Epithelial cell of umbilical artery (primary cell): ENCODE measurements around the gene GAST. TPM values are rescaled to one million over a fixed set of nuclear protein-coding genes. Genes with fewer than 3 reads are reported as not detected.

ENCODE experiments used
- total RNA-seq: library from RNA; depleted of rRNA; stranded (reverse); fragments of >200 nt; gene quantifications from 2 replicates; pipeline ENCODE4 v1.2.3, GENCODE V29; 2014

The GAST gene, protein sequence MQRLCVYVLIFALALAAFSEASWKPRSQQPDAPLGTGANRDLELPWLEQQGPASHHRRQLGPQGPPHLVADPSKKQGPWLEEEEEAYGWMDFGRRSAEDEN
- total RNA-seq, result not detected in 2 replicates

DNA sequence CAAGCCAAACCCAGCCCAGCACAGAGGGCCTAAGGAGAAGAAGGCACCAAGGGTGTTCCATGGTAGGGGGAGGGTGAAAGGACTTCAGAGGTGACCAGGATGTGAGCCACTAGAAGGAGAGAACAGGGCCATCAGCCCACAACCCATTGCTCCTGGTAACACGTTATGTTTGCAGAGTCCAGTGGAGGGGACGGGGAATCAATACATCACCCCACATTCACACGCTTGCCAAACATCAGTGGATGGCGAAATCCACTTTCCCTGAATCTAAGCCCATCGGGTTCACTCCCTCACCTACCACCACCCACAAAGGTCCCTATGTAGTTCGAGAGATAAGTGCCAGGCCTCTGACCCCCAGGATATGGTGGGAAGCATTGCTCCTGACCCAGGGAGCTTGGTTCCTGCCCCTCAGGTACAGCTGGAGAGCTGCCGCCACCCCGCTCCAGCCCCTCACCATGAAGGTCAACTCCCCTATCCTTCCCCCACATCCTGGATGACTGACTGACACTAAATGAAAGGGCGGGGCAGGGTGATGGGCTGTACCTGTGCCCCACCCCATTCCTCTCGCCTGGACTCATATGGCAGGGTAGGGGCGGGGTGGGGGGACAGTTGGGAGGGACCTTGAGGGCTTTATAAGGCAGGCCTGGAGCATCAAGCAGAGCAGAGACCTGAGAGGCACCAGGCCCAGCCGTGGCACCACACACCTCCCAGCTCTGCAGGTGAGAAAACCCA, at the start of gene GAST:
Gene GAST, plus strand, starts transcription at position 663 of the 732 bp plus-strand sequence. CDS start 3,106 bp downstream, outside the sequence.

GRCh38 chr17:41688641-41689496, 23.3 kb upstream of the GAST start, which contains the start of gene EIF1:
TSS of gene EIF1 (plus strand) at chr17:41688885. CDS start at chr17:41689039, 154 bp downstream.

DNA sequence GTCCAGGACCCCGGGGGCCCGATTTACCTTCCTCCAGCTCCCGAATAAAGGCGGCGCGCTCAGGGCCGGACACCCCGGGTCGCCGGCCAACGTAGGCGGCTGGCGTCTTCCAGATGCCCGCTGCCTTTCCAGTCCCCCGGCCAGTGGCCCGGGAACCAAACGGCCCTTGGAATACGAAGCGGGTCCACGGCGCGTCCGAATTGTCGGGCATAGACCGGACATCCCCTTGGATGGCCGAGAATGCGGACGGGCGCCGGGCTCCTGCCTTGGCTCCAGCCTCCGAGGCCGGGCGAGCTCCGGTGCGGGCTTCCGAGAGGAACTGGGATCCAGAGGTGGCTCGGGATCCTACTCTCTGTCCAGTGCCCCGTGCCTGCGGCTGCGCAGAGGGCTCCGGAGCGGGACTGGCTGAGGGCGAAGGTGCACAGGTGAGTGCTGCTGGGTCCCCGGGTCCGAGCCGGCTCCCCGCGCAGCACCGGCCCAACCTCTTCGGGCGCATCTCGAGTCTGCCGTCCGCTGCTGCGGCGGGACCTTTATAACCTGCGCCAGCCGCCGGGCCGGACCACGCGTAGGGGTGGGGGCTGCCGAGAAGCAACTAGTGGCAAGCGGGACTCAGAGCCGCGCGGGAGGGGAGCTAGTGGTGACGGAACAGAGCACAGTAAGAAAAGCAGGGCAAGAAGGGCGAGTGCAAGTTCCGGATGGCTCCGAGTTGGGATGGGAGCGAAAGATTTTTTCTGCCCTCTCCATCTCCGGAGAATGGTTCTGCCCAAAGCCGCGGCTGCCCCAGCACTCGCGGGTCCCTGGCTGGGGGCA, 22.2 kb downstream of the GAST start, which contains the start of gene HAP1:
Gene HAP1, minus strand, starts transcription at position 505 of the 810 bp plus-strand sequence. Its CDS starts 9 bp downstream, at position 496.

Other genes with a start within 250 kb of the GAST start
- not detected in 2 replicates for gene KRT32, start 244.9 kb upstream of the GAST start, total RNA-seq
- not detected in 2 replicates for gene KRT35, start 231.2 kb upstream of the GAST start, total RNA-seq
- gene KRT36, start 222.4 kb upstream of the GAST start, total RNA-seq, result not detected in 2 replicates
- not detected in 2 replicates for gene KRT13, start 206.7 kb upstream of the GAST start, total RNA-seq
- 0.65 and 1.1 TPM in 2 replicates for gene KRT15, start 193.4 kb upstream of the GAST start, total RNA-seq
- 23.1 and 78.7 TPM in 2 replicates for gene KRT19, start 184.0 kb upstream of the GAST start, total RNA-seq
- not detected in 2 replicates for gene KRT9, start 140.3 kb upstream of the GAST start, total RNA-seq
- not detected in 2 replicates for gene KRT14, start 125.4 kb upstream of the GAST start, total RNA-seq
- gene KRT16, start 99.6 kb upstream of the GAST start, total RNA-seq, result 0.30 TPM in 1 of 2 replicates, not detected in the other
- gene KRT17, start 87.8 kb upstream of the GAST start, total RNA-seq, result 0.32 and 0.61 TPM in 2 replicates
- gene EIF1, start 23.4 kb upstream of the GAST start, total RNA-seq, result 93.2 and 112 TPM in 2 replicates
- gene HAP1, start 22.3 kb downstream of the GAST start, total RNA-seq, result under 0.01 and 0.30 TPM in 2 replicates
- gene JUP, start 74.4 kb downstream of the GAST start, total RNA-seq, result 61.2 and 114 TPM in 2 replicates
- gene P3H4, start 99.6 kb downstream of the GAST start, total RNA-seq, result 56.1 and 100 TPM in 2 replicates
- gene FKBP10, start 100.7 kb downstream of the GAST start, total RNA-seq, result 101 and 164 TPM in 2 replicates
- 66.4 and 85.4 TPM in 2 replicates for gene NT5C3B, start 123.9 kb downstream of the GAST start, total RNA-seq
- gene KLHL10, start 125.5 kb downstream of the GAST start, total RNA-seq, result not detected in 2 replicates
- 28.3 and 33.1 TPM in 2 replicates for gene KLHL11, start 153.1 kb downstream of the GAST start, total RNA-seq
- gene ACLY, start 206.6 kb downstream of the GAST start, total RNA-seq, result 275 and 278 TPM in 2 replicates
- 0.32 TPM in 1 of 2 replicates, not detected in the other for gene ODAD4, start 218.3 kb downstream of the GAST start, total RNA-seq